Endothelial cell of umbilical vein (primary cell): ENCODE results near the gene USP28. TPM values are rescaled to one million over a fixed set of nuclear protein-coding genes. Genes with fewer than 3 reads are reported as not detected.

Experiments
- BruUV-seq: library from RNA; stranded (reverse); fragments of 400-500 nt; replicated peaks from 2 replicates; lab custom pipeline; 2021; lab: Mats Ljungman, UMichigan
- CTCF ChIA-PET: fragments of 300-600, 350-600 bp; sonication (Branson Sonifier 250); formaldehyde crosslinking; loops from one replicate; lab custom pipeline; 2021; ENCODE audit warnings: antibody characterized with exemption, inconsistent platforms; lab: Charles Lee
- POLR2A ChIA-PET: fragments of 300-600, 350-600 bp; sonication (Branson Sonifier 250); formaldehyde crosslinking; loops from one replicate; lab custom pipeline; 2021; ENCODE audit warnings: antibody characterized with exemption, inconsistent platforms; lab: Charles Lee
- DNase-seq: peaks from one replicate; pipeline ENCODE4 v3.0.0-alpha.2; 2011; ENCODE audit warnings: low read depth, low spot score
- FAIRE-seq: peaks from 2 replicates; lab custom pipeline; 2011; peaks lifted over from hg19 to GRCh38; lab: Jason Lieb, UNC
- H2AFZ ChIP-seq: 2 replicates; pipeline ENCODE4 v1.6.0; 2012; ENCODE audit warnings: low read depth, low read length, control low read depth, inconsistent platforms
- H3K27ac ChIP-seq: 2 replicates; pipeline ENCODE4 v1.5.1; 2011; ENCODE audit warnings: low read depth, mild to moderate bottlenecking, control low read depth, low read length, moderate library complexity; ENCODE audit not compliant: insufficient read depth
- H3K27me3 ChIP-seq, 2 experiments: 2 replicates each; pipeline versions ENCODE4 v1.6.0 to v1.6.1; 2011; ENCODE audit warnings: low read length in 2 of 2, mixed read lengths in 1 of 2; ENCODE audit not compliant: control insufficient read depth in 2 of 2, insufficient read depth in 2 of 2
- H3K36me3 ChIP-seq, 2 experiments: 2 replicates in 1 of 2; 3 replicates in 1 of 2; pipeline ENCODE4 v1.5.1; 2011; ENCODE audit warnings: low read length in 2 of 2, mild to moderate bottlenecking in 1 of 2, moderate library complexity in 1 of 2; ENCODE audit not compliant: control insufficient read depth in 2 of 2, insufficient read depth in 2 of 2; ENCODE audit errors: extremely low read depth in 1 of 2
- H3K4me1 ChIP-seq: 3 replicates; pipeline ENCODE4 v1.5.1; 2011; ENCODE audit warnings: mild to moderate bottlenecking, low read length; ENCODE audit not compliant: control insufficient read depth, insufficient read depth; ENCODE audit errors: extremely low read depth
- H3K4me2 ChIP-seq: 2 replicates; pipeline ENCODE4 v1.6.1; 2011; ENCODE audit warnings: low read length, control low read depth, mixed read lengths; ENCODE audit not compliant: insufficient read depth
- H3K4me3 ChIP-seq, 3 experiments: fragments of 200-600 bp in 1 of 3; sonication (generic), shearing (Covaris generic) in 1 of 3; replicated peaks in 1 of 3; 2 replicates each; pipeline ENCODE4 v1.5.1; 2011 to 2016; ENCODE audit warnings: control low read depth in 3 of 3, low read length in 3 of 3, mild to moderate bottlenecking in 2 of 3, inconsistent platforms in 1 of 3, low read depth in 1 of 3, moderate library complexity in 1 of 3; ENCODE audit not compliant: insufficient read depth in 1 of 3
- H3K79me2 ChIP-seq: 2 replicates; pipeline ENCODE4 v1.6.0; 2012; ENCODE audit warnings: low read length, inconsistent platforms; ENCODE audit not compliant: control insufficient read depth, insufficient read depth
- H3K9ac ChIP-seq: replicated peaks from 2 replicates; pipeline ENCODE3; 2011; ENCODE audit warnings: low read length, control low read depth; ENCODE audit not compliant: insufficient read depth; ENCODE audit errors: extremely low read depth
- H3K9me1 ChIP-seq: replicated peaks from 3 replicates; pipeline ENCODE4 v1.6.0; 2011; ENCODE audit warnings: mild to moderate bottlenecking, low read length; ENCODE audit not compliant: control insufficient read depth, insufficient read depth; ENCODE audit errors: extremely low read depth
- H3K9me3 ChIP-seq: replicated peaks from 2 replicates; pipeline ENCODE4 v1.5.1; 2012; ENCODE audit warnings: low read length, inconsistent platforms; ENCODE audit not compliant: control insufficient read depth, insufficient read depth
- H4K20me1 ChIP-seq: replicated peaks from 2 replicates; pipeline ENCODE3; 2011; ENCODE audit warnings: mild to moderate bottlenecking, low read length; ENCODE audit not compliant: control insufficient read depth, insufficient read depth; ENCODE audit errors: extremely low read depth
- CTCF ChIP-seq, 2 donors: IDR thresholded peaks; 1 replicate in 1 of 2; 2 replicates in 1 of 2; pipeline ENCODE4 v1.5.1; 2011; ENCODE audit warnings: low read length in 2 of 2, mild to moderate bottlenecking in 2 of 2, moderate library complexity in 2 of 2, control low read depth in 1 of 2, inconsistent platforms in 1 of 2, low read depth in 1 of 2; ENCODE audit not compliant: insufficient read depth in 1 of 2; ENCODE audit errors: extremely low read depth in 1 of 2
- EZH2 ChIP-seq: IDR thresholded peaks from 2 replicates; pipeline ENCODE4 v1.6.1; 2012; ENCODE audit warnings: borderline replicate concordance, low read depth, mild to moderate bottlenecking, moderate library complexity, low read length, inconsistent platforms; ENCODE audit not compliant: severe bottlenecking
- FOS ChIP-seq: IDR thresholded peaks from 2 replicates; pipeline ENCODE4 v1.6.1; 2011; ENCODE audit warnings: mild to moderate bottlenecking, low read length, moderate library complexity, borderline replicate concordance; ENCODE audit not compliant: insufficient read depth
- GATA2 ChIP-seq: IDR thresholded peaks from 2 replicates; pipeline ENCODE4 v1.7.0; 2011; ENCODE audit warnings: low read depth, mild to moderate bottlenecking, moderate library complexity, mixed read lengths, low read length; ENCODE audit not compliant: insufficient read length, insufficient read depth
- JUN ChIP-seq: IDR thresholded peaks from 2 replicates; pipeline ENCODE4 v1.6.1; 2011; ENCODE audit warnings: borderline replicate concordance, low read depth; ENCODE audit not compliant: insufficient read length, insufficient read depth
- MAX ChIP-seq: IDR thresholded peaks from 2 replicates; pipeline ENCODE4 v1.6.1; 2011; ENCODE audit not compliant: insufficient read depth, insufficient read length
- MYC ChIP-seq: IDR thresholded peaks from one replicate; pipeline ENCODE4 v1.6.1; 2011; ENCODE audit warnings: mild to moderate bottlenecking, low read depth, low read length
- POLR2A ChIP-seq: IDR thresholded peaks from 2 replicates; pipeline ENCODE4 v1.6.1; 2012; ENCODE audit warnings: low read depth, mild to moderate bottlenecking, control low read depth, low read length
- POLR2AphosphoS5 ChIP-seq: IDR thresholded peaks from 2 replicates; pipeline ENCODE4 v1.6.1; 2012; ENCODE audit warnings: low read depth, mild to moderate bottlenecking, control low read depth, low read length, moderate library complexity; ENCODE audit not compliant: insufficient read depth
- dilution Hi-C: fragments of 300-500 bp; cut with MboI; formaldehyde crosslinking; loops from one replicate; pipeline ENCODE4 v1.15.0; 2019; ENCODE audit warnings: low sequenced_read_pairs; ENCODE audit not compliant: extremely low pct_ligation_motif_present
- intact Hi-C: fragments of 100-400 bp; cut with micrococcal nuclease; formaldehyde crosslinking; loops from one replicate; pipeline ENCODE4 v1.10.0; 2022
- polyA plus RNA-seq, 4 experiments: library from polyadenylated mRNA; depleted of rRNA in 3 of 4; stranded (reverse) in 3 of 4; unstranded in 1 of 4; fragments of >200 nt; gene quantifications; 2 replicates each; pipeline versions ENCODE4 v1.2.1 to v1.2.3, GENCODE V29; 2011 to 2012; ENCODE audit warnings: missing spikeins in 1 of 4
- total RNA-seq: library from RNA; stranded (reverse); gene quantifications from 2 replicates; pipeline ENCODE4 v1.2.3, GENCODE V29; 2021

USP28 gene
- total and polyA plus RNA-seq, 2 donors (not counting 3 experiments of a cell fraction or from before 2014, with no cell fraction given) = 19.2 to 29.6 TPM

- no peak overlapping the region for H3K4me2 ChIP-seq
- no peaks in the 10 kb centered on the region for H3K4me1 ChIP-seq
- H2AFZ ChIP-seq = no peak overlapping the region
- ChIA-PET CTCF (interaction anchor here (1.6 kb wide), 1 partner anchor 11 kb away, joined by 4 read pairs; no protein-coding TSS in a partner anchor), POLR2A (no interaction called here)
- peaks cover 4 to 9% of the 10 kb centered on the region in 2 experiments for H3K36me3 ChIP-seq
- no peaks in the 10 kb centered on the region for H3K79me2 ChIP-seq
- H3K9ac ChIP-seq = no peak overlapping the region
- no peak overlapping the region for H3K4me3 ChIP-seq
- no TSS peak for BruUV-seq
- H3K27ac ChIP-seq = no peak overlapping the region
- no peak for TF ChIP-seq CTCF (IDR thresholded peaks at IDR 0.05; ENCODE audit: extremely low read depth in 1 of 2, insufficient read depth in 1 of 2, low read depth in 1 of 2, low read length in 2 of 2)
- no peak for TF ChIP-seq POLR2AphosphoS5
- no peak for TF ChIP-seq JUN
- no peak for TF ChIP-seq FOS
- no peak for TF ChIP-seq MYC
- TF ChIP-seq POLR2A = no peak
- no peak for TF ChIP-seq EZH2
- no peak for TF ChIP-seq MAX
- no peak for TF ChIP-seq GATA2
- H4K20me1 ChIP-seq = no peaks in the 10 kb centered on the region
- no peaks in the 10 kb centered on the region for H3K9me3 ChIP-seq
- dilution Hi-C loops (no loop called here), intact Hi-C loops (no loop called here)
- FAIRE-seq (no peak), DNase-seq (no peak)
- H3K9me1 ChIP-seq = no peaks in the 10 kb centered on the region
- no peaks in the 10 kb centered on the region for H3K27me3 ChIP-seq
Observed at GRCh38 chr11:113849713-113850112, 25.7 kb downstream of the USP28 start.
